Ectodermal cell (in vitro differentiated cells): ENCODE measurements around the gene RAB29.

ENCODE experiments used
- H3K27ac ChIP-seq: 2 replicates; pipeline ENCODE4 v1.7.0; 2013; ENCODE audit warnings: mild to moderate bottlenecking, low read depth, low read length; ENCODE audit not compliant: insufficient read depth, poor library complexity, severe bottlenecking
- H3K27me3 ChIP-seq: 2 replicates; pipeline ENCODE4 v1.7.0; 2013; ENCODE audit warnings: mild to moderate bottlenecking, low read length; ENCODE audit not compliant: insufficient read depth, control insufficient read depth, poor library complexity, severe bottlenecking
- H3K36me3 ChIP-seq: one replicate; pipeline ENCODE4 v1.7.0; 2013; ENCODE audit warnings: low read length; ENCODE audit not compliant: control insufficient read depth, insufficient read depth
- H3K4me1 ChIP-seq: one replicate; pipeline ENCODE4 v1.7.0; 2013; ENCODE audit warnings: low read length; ENCODE audit not compliant: control insufficient read depth, insufficient read depth
- H3K4me3 ChIP-seq: 2 replicates; pipeline ENCODE4 v1.7.0; 2013; ENCODE audit warnings: low read depth, low read length, control low read depth; ENCODE audit not compliant: insufficient read depth
- H3K9me3 ChIP-seq: 2 replicates; pipeline ENCODE4 v1.7.0; 2013; ENCODE audit warnings: mild to moderate bottlenecking, low read length, moderate library complexity; ENCODE audit not compliant: control insufficient read depth
- WGBS, 2 experiments: methylation state at CpG; one replicate each; pipeline ENCODE4 v1.1.7; 2013; ENCODE audit warnings: missing lambda C conversion rate in 2 of 2; 5-methylcytosine and 5-hydroxymethylcytosine counted together

The RAB29 gene

GRCh38 chr1:205810448-205811157, 35.3 kb upstream of the RAB29 start:
- Histone ChIP-seq H3K27me3 (peaks cover 7% of the 10 kb centered on the region), H3K4me1 (peaks cover 11% of the 10 kb centered on the region), H3K9me3 (no peaks in the 10 kb centered on the region), H3K4me3 (no peak overlapping the region), H3K27ac (no peak overlapping the region), H3K36me3 (no peaks in the 10 kb centered on the region)
- 90 to 91% methylated on average over 11 to 12 of the region's 12 CpGs for WGBS, 2 experiments

- H3K4me3 ChIP-seq: no peak overlapping the region
- H3K4me1 ChIP-seq: peaks cover 11% of the 10 kb centered on the region
- H3K36me3 ChIP-seq: no peaks in the 10 kb centered on the region
- 92 to 95% methylated on average over 14 of the region's 14 CpGs for WGBS, 2 experiments
- H3K27ac ChIP-seq: no peak overlapping the region
- H3K9me3 ChIP-seq: no peaks in the 10 kb centered on the region
- H3K27me3 ChIP-seq: peaks cover 7% of the 10 kb centered on the region
These were observed 34.7 kb upstream of the RAB29 start for GRCh38 chr1:205809942-205810345.

- H3K9me3 ChIP-seq: no peaks in the 10 kb centered on the region
- no peaks in the 10 kb centered on the region for H3K36me3 ChIP-seq
- 74 to 79% methylated on average over 3 of the region's 3 CpGs for WGBS, 2 experiments
- H3K4me1 ChIP-seq: peaks cover 13% of the 10 kb centered on the region
- no peak overlapping the region for H3K4me3 ChIP-seq
- peaks cover 7% of the 10 kb centered on the region for H3K27me3 ChIP-seq
- no peak overlapping the region for H3K27ac ChIP-seq
These were observed 34.2 kb upstream of the RAB29 start for GRCh38 chr1:205809469-205809868.

- Histone ChIP-seq H3K36me3 (no peaks in the 10 kb centered on the region), H3K4me3 (no peak overlapping the region), H3K27ac (no peak overlapping the region), H3K27me3 (no peaks in the 10 kb centered on the region), H3K9me3 (no peaks in the 10 kb centered on the region), H3K4me1 (peaks cover 26% of the 10 kb centered on the region)
- WGBS, 2 experiments: 85 to 88% methylated on average over 5 of the region's 5 CpGs
These were observed 29.9 kb upstream of the RAB29 start for GRCh38 chr1:205805082-205805711.

- 93 to 94% methylated on average over 1 to 2 of the region's 2 CpGs for WGBS, 2 experiments
- Histone ChIP-seq H3K27ac (no peak overlapping the region), H3K36me3 (no peaks in the 10 kb centered on the region), H3K9me3 (no peaks in the 10 kb centered on the region), H3K4me1 (peaks cover 32% of the 10 kb centered on the region), H3K27me3 (no peaks in the 10 kb centered on the region), H3K4me3 (no peak overlapping the region)
These were observed 29.3 kb upstream of the RAB29 start for GRCh38 chr1:205804605-205805004.

GRCh38 chr1:205803986-205804385, 28.7 kb upstream of the RAB29 start:
- Histone ChIP-seq H3K36me3 (peaks cover 3% of the 10 kb centered on the region), H3K4me1 (peaks cover 34% of the 10 kb centered on the region), H3K27me3 (no peaks in the 10 kb centered on the region), H3K4me3 (no peak overlapping the region), H3K9me3 (no peaks in the 10 kb centered on the region), H3K27ac (no peak overlapping the region)
- WGBS, 2 experiments: 61 to 70% methylated on average over 3 to 4 of the region's 4 CpGs

GRCh38 chr1:205802060-205802459, 26.8 kb upstream of the RAB29 start:
- WGBS, 2 experiments: 89 to 96% methylated on average over 8 of the region's 8 CpGs

GRCh38 chr1:205800981-205801703, 25.9 kb upstream of the RAB29 start:
- no peaks in the 10 kb centered on the region for H3K9me3 ChIP-seq
- 88 to 90% methylated on average over 6 to 7 of the region's 7 CpGs for WGBS, 2 experiments
- no peak overlapping the region for H3K27ac ChIP-seq
- peaks cover 7% of the 10 kb centered on the region for H3K36me3 ChIP-seq
- H3K27me3 ChIP-seq: no peaks in the 10 kb centered on the region
- peaks cover 34% of the 10 kb centered on the region for H3K4me1 ChIP-seq
- H3K4me3 ChIP-seq: no peak overlapping the region

More at GRCh38 chr1:205802060-205802459, 26.8 kb upstream of the RAB29 start:
- peaks cover 7% of the 10 kb centered on the region for H3K36me3 ChIP-seq
- H3K9me3 ChIP-seq: no peaks in the 10 kb centered on the region
- H3K27ac ChIP-seq: no peak overlapping the region
- peaks cover 34% of the 10 kb centered on the region for H3K4me1 ChIP-seq
- H3K4me3 ChIP-seq: no peak overlapping the region
- H3K27me3 ChIP-seq: no peaks in the 10 kb centered on the region

GRCh38 chr1:205800427-205800826, 25.1 kb upstream of the RAB29 start:
- WGBS, 2 experiments: 12 to 28% methylated on average over 7 of the region's 7 CpGs
- Histone ChIP-seq H3K27me3 (no peaks in the 10 kb centered on the region), H3K27ac (no peak overlapping the region), H3K4me3 (no peak overlapping the region), H3K36me3 (peaks cover 7% of the 10 kb centered on the region), H3K9me3 (no peaks in the 10 kb centered on the region), H3K4me1 (peaks cover 34% of the 10 kb centered on the region)

- H3K36me3 ChIP-seq: peaks cover 7% of the 10 kb centered on the region
These were observed 23.3 kb upstream of the RAB29 start for GRCh38 chr1:205798577-205798976.

More at GRCh38 chr1:205798577-205798976, 23.3 kb upstream of the RAB29 start:
- Histone ChIP-seq H3K27ac (no peak overlapping the region), H3K4me1 (peaks cover 28% of the 10 kb centered on the region), H3K27me3 (no peaks in the 10 kb centered on the region), H3K4me3 (no peak overlapping the region), H3K9me3 (no peaks in the 10 kb centered on the region)
- WGBS, 2 experiments: 75 to 76% methylated on average over 5 of the region's 5 CpGs
